KOPT-K1 (cell line): ENCODE measurements around the gene RPL19.

ENCODE experiments used
- H3K27ac ChIP-seq: fragments of 200-600 bp; sonication (generic); 2 replicates; pipeline ENCODE4 v1.5.1; 2016; ENCODE audit warnings: antibody characterized with exemption, mild to moderate bottlenecking, low read depth, low read length; ENCODE audit not compliant: poor library complexity, severe bottlenecking
- H3K36me3 ChIP-seq: fragments of 200-600 bp; sonication (generic); 2 replicates; pipeline ENCODE4 v1.5.1; 2017; ENCODE audit warnings: antibody characterized with exemption, mild to moderate bottlenecking, low read length, moderate library complexity; ENCODE audit not compliant: insufficient read depth
- H3K9me3 ChIP-seq: fragments of 200-600 bp; sonication (generic); 2 replicates; pipeline ENCODE4 v1.5.1; 2017; ENCODE audit warnings: antibody characterized with exemption, low read length, mild to moderate bottlenecking; ENCODE audit not compliant: insufficient read depth, poor library complexity, severe bottlenecking

Gene RPL19

DNA sequence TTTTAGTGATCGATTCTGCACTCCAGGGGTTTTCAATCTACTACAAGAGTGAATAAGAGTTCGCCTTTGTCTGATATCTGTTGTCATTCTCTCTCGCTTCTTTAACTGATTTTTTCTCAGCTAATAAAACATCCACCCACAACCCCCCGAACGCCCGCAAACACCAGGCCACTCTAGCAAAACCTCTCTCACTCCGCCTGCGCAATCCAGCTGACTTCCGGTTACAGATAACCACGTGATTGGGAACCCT, 338 bp upstream of the RPL19 start:
- Histone ChIP-seq H3K27ac (peak overlapping the region; percentile 99), H3K36me3 (peaks cover 45% of the 10 kb centered on the region), H3K9me3 (no peaks in the 10 kb centered on the region)

DNA sequence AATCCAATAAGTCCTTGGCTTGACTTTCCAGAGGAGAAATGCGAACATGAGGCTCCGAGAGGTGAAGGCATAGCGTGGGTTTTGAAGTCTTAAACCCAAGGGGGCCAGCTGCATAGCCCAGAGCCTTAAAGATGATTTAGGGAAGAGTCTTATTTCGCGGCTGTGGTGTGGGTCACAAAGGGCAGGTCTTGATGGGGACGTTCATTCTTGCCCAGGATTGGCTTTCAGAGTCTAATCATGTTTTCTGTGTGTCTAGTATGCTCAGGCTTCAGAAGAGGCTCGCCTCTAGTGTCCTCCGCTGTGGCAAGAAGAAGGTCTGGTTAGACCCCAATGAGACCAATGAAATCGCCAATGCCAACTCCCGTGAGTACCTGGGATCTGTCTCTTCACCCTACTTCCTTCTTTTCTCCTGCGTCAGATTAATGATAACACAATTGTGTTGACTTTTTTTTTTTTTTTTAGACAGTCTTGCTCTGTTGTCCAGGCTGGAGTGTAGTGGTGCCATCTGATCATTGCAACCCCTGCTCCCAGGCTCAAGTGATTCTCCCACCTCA, 951 bp downstream of the RPL19 start:
- Histone ChIP-seq H3K9me3 (no peaks in the 10 kb centered on the region), H3K27ac (peak overlapping the region; percentile 99), H3K36me3 (peaks cover 51% of the 10 kb centered on the region)

DNA sequence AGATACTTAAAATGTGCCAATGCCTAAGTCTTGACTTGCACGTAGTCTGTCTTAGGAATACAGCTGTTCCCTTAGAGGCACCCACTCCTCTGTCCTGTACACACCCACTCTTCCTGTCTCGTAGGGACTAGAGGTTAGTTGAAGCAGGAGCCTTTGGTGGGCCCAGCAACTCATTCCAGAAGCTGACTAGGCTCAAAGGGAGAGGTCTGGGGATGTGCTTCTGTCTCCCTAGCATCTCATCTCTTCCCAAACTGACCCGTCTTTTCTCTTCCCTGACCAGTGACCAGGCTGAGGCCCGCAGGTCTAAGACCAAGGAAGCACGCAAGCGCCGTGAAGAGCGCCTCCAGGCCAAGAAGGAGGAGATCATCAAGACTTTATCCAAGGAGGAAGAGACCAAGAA, 4.2 kb downstream of the RPL19 start:
- Histone ChIP-seq H3K9me3 (no peaks in the 10 kb centered on the region), H3K36me3 (peaks cover 53% of the 10 kb centered on the region), H3K27ac (no peak overlapping the region)

DNA sequence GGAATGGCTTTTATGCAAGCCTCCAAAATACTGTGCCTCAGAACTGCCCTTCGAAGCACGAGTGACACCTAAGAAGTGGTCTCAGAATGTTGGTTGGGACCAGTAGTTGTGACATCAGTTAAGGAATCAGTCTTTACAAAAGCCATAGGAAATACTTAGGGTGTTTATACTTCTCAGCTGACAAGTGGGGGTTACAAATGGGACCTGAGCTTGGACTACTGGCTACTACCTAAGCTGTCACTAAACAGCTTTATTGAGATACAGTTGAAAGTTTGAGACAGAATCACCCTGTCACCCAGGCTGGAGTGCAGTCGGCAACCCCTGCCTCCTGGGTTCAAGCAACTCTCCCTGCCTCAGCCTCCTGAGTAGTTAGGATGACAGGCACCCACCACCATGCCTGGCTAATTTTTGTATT, 5.0 kb downstream of the RPL19 start:
- Histone ChIP-seq H3K36me3 (peaks cover 53% of the 10 kb centered on the region), H3K27ac (no peak overlapping the region), H3K9me3 (no peaks in the 10 kb centered on the region)

DNA sequence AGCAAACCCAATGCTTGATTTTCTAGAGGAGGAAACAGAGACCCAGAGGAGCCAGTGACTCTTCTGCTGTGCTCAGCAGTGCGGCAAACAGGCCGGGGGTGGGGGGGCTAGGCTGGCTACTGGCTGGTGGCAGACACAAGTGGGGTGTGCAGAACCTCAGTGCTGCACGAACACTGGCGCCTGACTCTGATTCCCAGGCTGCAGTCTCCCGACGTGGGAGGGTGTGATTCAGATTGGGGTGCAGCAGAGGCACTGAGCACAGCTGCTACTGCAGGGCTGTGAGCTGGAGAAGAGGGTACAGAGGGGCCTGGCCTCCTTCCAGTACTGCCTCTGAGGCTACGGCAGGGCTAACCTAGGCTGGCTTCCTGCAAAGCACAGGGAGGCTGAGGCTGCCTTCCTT, 8.1 kb downstream of the RPL19 start:
- H3K27ac ChIP-seq = no peak overlapping the region
- H3K36me3 ChIP-seq = peaks cover 28% of the 10 kb centered on the region
- H3K9me3 ChIP-seq = no peaks in the 10 kb centered on the region

DNA sequence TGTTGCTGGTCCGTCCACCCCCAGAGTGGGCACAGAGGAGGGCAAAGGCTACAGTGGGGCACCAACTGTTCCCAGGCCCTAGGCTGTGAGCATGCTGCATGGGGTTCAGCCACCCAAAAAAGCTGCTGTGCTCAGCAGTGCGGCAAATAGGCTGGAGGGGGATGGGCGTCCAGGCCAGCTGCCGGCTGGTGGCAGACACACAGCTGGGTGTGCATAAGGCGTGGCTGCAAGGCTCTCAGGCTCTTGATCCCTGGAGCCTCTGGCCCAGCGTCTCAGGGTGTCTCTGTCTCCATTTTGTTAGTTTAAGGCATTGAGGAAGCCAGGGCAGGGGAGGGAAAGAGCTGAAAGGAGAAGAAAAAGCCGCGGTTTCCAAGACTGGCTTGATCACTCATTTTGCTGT, 8.8 kb downstream of the RPL19 start:
- Histone ChIP-seq H3K9me3 (no peaks in the 10 kb centered on the region), H3K27ac (no peak overlapping the region), H3K36me3 (peaks cover 20% of the 10 kb centered on the region)

DNA sequence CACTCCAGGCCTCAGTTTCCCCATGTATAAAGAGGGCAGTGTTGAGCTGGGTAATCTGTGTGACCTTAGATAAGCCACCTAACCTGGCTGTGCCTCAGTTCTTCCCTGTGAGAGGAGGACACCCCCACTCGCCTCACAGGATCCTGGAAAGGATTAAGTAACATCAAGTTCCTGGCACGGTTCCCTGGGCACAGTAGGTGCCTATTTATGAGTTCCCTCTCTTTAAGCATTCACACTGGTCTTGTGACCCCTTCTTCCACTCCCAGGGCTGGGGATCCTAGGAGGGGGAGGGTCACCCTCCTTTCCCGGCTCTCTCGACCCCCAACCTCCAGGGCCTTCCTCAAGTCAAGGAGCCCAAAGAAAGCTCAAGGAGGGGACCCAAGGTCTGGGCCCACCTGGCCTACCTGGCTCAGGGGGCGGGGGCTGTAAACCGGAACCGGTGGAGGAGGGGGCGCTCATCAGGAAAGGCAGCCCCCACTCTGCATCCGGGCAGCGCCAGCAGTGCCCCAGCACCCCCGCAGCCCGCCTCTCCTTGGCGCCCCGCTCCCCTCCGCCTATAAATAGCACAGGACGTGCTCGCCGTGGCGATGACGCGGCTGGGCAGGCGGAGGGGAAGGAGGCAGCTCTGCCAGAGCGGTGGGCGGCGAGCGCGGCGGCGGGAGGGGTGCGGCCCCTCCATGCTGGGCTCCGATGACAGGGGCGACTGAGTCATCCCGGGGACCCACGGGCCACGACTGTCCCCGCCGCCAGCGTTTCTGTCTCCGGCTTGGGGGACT, 9.4 kb downstream of the RPL19 start:
- no peaks in the 10 kb centered on the region for H3K9me3 ChIP-seq
- peaks cover 14% of the 10 kb centered on the region for H3K36me3 ChIP-seq
- no peak overlapping the region for H3K27ac ChIP-seq

DNA sequence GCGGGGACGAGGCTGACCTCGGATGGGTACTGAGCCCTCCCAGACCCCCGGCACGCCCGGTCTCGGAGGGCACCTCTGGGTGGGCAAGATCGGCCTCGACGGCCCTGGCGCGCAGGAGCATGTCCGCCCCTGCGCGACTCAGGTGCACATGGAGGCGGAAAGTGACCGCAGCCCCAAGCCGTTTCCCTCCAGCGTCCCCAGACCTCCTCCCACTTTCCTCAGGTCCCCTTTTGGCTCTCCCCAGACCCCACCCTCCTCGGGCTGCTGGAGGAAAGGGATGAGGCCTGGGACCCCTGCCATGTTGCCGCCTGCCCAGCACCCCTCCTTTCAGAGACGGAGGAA, 10.0 kb downstream of the RPL19 start:
- peaks cover 8% of the 10 kb centered on the region for H3K36me3 ChIP-seq
- no peaks in the 10 kb centered on the region for H3K9me3 ChIP-seq
- H3K27ac ChIP-seq = no peak overlapping the region

DNA sequence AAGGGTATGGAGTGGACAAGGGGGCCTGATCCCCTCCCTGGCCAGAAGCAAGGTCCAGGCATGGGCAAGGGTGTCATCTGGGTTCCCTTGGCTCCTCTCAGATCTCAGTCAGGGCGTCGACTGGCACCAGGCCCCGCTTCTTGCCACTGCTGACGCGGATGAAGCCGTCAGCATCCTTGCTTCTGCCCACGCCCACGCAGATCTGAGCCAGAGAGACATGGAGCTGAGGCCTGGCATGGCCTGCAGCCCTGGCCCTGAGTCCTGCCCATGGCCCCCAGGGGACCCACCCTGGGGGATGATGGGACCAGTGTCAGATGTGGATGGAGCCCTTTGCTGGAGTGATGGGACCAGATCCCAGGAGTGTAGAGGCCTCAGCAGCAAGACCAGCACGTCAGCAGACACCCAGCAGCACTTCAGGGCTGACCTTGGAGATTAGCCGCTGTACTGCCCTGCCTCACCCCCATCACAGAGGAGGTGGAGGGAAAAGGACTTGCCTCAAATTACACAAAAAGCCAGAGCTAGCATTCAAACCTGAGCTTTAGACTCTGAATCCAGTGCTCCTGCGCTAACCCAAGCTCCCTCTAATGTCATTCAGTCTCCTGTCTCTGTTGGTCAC, 12.2 kb downstream of the RPL19 start:
- Histone ChIP-seq H3K36me3 (no peaks in the 10 kb centered on the region), H3K27ac (no peak overlapping the region), H3K9me3 (no peaks in the 10 kb centered on the region)

DNA sequence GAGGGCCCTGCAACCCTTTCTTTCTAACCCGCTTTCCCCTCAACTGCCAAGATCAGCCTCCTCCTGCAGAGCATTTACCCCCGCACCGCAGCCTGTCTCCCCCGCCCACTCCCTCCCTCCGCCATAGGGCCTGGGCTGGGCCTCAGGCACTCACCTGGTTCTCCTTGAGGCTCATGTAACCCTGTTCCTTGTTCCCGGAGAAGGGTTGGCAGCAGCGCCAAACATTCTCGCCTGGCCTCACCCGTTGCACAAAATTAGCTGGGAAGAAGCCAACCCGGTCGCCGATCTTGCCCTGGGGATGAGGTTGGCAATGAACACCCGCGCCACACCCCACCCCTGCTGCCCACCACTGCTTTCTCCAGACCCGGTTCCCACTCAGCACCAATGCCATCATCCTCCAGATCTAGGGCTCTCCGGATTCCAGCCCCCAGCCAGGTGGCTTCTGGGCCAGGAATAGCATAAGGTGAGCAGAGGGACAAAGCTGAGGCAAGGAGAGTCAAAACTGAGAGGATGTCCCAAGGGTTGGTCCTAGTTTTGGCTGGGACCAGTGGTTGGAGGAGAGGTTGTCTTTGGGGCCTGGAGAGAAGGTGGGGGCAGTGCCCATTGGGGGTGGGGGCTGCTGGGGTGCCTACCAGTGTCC, 12.9 kb downstream of the RPL19 start:
- no peaks in the 10 kb centered on the region for H3K36me3 ChIP-seq
- no peak overlapping the region for H3K27ac ChIP-seq
- no peaks in the 10 kb centered on the region for H3K9me3 ChIP-seq

DNA sequence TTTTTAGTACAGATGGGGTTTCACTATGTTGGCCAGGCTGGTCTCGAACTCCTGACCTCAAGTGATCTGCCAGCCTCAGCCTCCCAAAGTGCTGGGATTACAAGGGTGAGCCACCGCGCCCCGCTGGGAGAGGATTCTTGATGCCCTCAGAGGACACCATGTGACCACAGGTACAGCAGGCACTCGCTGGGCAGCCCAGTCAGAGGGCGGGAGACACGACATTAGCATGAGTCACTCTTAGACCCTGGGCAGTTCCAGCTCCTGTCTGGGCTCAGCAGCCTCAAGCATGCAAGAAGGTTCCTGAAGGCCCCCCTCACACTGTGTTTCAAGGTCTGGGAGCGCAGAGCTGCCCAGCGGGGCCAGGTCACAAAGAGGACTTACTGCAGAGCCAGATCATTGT, 13.8 kb downstream of the RPL19 start:
- Histone ChIP-seq H3K36me3 (no peaks in the 10 kb centered on the region), H3K27ac (no peak overlapping the region), H3K9me3 (no peaks in the 10 kb centered on the region)

DNA sequence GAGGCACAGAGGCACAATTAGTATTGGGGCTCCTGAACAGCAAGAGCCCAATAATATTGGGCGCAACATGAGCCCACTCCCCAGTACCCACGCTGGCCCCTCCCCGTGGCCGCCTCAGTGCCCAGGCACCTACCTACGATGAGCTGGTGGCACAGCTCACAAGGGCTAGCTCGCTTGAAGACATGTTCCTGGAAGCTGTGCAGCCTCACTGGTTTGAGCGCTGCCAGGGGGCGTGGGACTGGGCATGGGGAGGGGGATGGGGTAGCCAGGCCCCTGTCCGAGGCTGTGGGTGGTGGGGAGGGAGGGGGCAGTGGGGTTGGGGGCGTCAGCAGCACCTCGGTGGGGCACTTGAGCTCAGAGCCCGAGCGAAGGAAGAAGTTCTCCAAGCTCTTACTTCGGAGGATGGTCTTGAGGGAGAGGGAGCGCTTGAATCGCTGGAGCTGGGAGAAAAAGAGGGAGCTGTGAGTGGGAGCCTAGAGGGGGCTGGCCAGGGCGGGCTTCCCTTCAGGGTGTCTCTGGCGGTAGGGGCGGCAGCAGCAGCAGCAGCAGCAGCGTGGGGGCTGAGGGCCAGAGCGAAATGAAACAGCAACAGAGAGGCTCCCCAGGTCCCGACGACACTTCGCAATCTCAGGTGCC, 17.8 kb downstream of the RPL19 start:
- H3K27ac ChIP-seq = no peak overlapping the region
- no peaks in the 10 kb centered on the region for H3K9me3 ChIP-seq
- H3K36me3 ChIP-seq = no peaks in the 10 kb centered on the region

DNA sequence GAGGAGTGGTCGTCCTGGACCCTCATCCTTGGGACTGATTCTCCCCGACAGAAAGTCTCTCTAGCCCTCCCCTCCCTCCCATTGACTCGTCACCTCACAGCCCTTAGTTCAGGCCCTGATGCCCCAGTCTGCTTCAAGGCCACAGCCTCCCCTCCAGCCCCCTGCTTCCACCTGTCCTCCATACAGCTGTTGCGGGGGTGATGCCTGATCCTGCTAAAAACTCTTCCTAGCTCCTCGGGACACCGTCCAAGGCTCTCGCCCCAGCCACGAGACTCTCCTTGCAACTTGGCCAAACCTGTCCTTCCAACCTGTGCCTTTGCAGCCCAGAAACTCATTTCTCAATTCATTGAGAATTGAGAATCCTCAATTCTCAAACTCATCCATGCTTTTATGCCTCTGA, 18.8 kb downstream of the RPL19 start:
- Histone ChIP-seq H3K27ac (no peak overlapping the region), H3K9me3 (no peaks in the 10 kb centered on the region), H3K36me3 (no peaks in the 10 kb centered on the region)

DNA sequence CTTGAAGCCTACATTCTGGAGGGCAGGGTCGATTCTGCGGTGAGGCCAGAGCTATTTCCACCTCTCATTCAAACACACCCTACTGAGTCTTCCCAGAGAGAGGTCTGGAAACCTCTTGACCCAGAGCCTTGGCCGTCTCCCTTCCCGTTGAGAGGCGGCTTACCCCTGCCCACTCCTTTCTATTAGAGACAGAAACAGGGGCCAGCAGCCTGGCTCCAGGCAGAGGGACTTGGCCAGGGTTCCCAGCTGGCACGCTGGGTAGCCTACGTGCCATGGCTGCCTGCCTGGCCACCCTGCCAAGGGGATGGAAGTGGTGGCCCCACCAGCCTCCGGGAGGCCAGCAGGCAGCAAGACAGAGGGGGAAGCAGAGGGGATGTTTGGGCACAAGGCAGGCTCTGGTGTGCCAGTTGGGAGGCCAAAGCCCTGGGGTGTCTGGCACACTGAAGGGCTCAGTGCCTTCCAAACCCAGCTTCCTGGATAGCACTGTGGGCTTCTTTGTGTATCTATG, 19.6 kb downstream of the RPL19 start:
- Histone ChIP-seq H3K9me3 (no peaks in the 10 kb centered on the region), H3K27ac (no peak overlapping the region), H3K36me3 (no peaks in the 10 kb centered on the region)

DNA sequence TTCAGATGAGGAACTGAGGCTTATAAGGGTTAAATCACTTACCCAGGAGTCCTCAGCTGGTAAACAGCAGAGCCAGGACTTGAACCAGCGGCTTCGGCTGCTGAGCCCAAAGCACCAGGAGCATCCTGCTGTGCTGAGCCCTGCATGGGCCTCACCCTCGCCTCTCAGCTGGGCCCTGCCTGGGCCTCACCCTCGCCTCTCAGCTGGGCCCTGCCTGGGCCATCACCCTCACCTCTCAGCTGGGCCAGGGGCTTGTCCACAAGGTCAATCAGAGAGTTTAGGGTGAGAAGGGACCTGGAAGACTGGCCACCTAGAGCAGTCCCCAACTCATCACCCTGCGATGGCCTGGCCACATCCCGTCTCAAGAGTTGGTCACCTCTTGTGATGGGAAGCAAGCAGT, 21.5 kb downstream of the RPL19 start:
- H3K36me3 ChIP-seq = no peaks in the 10 kb centered on the region
- H3K27ac ChIP-seq = no peak overlapping the region
- H3K9me3 ChIP-seq = no peaks in the 10 kb centered on the region
